ENCODE data around the gene RFFL.

The RFFL gene

DNA sequence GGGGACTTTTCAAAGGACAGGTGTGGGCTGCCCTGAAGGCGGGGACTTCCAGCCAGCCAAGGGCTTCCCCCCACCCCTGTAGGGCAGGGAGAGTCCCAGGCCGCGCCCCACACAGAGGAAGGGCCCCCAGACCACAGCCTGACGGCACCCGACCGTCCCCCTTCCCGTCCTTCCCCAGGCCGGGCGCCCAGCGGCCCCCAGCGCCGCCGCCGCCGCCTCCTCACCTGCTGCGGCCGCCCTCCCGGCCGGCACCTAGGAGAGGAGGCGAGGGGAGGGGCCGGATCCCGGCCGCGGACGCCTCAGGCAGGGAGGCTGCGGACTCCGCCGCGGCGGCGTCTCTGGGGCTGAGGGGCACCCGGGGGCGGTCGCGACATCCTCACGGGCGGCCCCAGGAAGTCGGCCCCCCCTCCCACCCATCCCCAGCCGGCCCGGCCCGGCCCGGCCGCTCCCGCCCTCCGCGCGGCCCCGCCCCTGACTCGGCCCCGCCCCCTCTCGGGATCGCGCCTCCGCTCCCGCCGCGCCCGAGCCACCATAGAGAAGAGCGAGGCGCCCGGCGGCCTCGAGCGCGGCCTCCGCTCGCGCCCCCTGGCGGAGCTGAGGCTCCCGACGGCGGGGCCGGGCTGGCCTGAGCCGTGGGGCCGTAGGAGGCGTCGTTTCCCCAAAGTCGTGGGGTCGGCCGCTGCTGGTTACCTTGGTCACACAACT, 25.5 kb upstream of the RFFL start (continued):
- no peak for TF ChIP-seq ZNF416 (tag by site-specific recombination; IDR thresholded peaks at IDR 0.05)
- TF ChIP-seq, protein P1, sequence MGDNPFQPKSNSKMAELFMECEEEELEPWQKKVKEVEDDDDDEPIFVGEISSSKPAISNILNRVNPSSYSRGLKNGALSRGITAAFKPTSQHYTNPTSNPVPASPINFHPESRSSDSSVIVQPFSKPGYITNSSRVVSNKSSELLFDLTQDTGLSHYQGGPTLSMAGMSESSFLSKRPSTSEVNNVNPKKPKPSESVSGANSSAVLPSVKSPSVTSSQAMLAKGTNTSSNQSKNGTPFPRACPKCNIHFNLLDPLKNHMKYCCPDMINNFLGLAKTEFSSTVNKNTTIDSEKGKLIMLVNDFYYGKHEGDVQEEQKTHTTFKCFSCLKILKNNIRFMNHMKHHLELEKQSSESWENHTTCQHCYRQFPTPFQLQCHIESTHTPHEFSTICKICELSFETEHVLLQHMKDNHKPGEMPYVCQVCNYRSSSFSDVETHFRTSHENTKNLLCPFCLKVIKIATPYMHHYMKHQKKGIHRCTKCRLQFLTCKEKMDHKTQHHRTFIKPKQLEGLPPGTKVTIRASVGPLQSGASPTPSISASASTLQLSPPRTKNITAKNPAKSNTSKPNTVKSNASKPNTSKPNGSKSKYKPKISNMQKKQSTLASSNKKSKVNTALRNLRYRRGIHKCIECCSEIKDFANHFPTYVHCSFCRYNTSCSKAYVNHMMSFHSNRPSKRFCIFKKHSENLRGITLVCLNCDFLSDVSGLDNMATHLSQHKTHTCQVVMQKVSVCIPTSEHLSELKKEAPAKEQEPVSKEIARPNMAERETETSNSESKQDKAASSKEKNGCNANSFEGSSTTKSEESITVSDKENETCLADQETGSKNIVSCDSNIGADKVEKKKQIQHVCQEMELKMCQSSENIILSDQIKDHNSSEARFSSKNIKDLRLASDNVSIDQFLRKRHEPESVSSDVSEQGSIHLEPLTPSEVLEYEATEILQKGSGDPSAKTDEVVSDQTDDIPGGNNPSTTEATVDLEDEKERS (tag by site-specific recombination; IDR thresholded peaks at IDR 0.05): no peak
- TF ChIP-seq ZNF391 (tag by site-specific recombination; IDR thresholded peaks at IDR 0.05; ENCODE audit: borderline replicate concordance, low read depth): no peak
- TF ChIP-seq, protein P2, sequence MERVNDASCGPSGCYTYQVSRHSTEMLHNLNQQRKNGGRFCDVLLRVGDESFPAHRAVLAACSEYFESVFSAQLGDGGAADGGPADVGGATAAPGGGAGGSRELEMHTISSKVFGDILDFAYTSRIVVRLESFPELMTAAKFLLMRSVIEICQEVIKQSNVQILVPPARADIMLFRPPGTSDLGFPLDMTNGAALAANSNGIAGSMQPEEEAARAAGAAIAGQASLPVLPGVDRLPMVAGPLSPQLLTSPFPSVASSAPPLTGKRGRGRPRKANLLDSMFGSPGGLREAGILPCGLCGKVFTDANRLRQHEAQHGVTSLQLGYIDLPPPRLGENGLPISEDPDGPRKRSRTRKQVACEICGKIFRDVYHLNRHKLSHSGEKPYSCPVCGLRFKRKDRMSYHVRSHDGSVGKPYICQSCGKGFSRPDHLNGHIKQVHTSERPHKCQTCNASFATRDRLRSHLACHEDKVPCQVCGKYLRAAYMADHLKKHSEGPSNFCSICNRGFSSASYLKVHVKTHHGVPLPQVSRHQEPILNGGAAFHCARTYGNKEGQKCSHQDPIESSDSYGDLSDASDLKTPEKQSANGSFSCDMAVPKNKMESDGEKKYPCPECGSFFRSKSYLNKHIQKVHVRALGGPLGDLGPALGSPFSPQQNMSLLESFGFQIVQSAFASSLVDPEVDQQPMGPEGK (tag by site-specific recombination; IDR thresholded peaks at IDR 0.05): peak; percentile 76
- no peak for TF ChIP-seq ZNF510 (tag by site-specific recombination; IDR thresholded peaks at IDR 0.05; ENCODE audit: insufficient replicate concordance)
- no peak for TF ChIP-seq ZNF785 (tag by site-specific recombination; IDR thresholded peaks at IDR 0.05)
- TF ChIP-seq, protein P3, sequence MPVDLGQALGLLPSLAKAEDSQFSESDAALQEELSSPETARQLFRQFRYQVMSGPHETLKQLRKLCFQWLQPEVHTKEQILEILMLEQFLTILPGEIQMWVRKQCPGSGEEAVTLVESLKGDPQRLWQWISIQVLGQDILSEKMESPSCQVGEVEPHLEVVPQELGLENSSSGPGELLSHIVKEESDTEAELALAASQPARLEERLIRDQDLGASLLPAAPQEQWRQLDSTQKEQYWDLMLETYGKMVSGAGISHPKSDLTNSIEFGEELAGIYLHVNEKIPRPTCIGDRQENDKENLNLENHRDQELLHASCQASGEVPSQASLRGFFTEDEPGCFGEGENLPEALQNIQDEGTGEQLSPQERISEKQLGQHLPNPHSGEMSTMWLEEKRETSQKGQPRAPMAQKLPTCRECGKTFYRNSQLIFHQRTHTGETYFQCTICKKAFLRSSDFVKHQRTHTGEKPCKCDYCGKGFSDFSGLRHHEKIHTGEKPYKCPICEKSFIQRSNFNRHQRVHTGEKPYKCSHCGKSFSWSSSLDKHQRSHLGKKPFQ (tag by site-specific recombination; IDR thresholded peaks at IDR 0.05): no peak
- no peak for TF ChIP-seq ZNF792 (tag by site-specific recombination; IDR thresholded peaks at IDR 0.05)
- no peak for TF ChIP-seq SETDB1 (IDR thresholded peaks at IDR 0.05; ENCODE audit: insufficient read length, low read length)
- no peak for TF ChIP-seq YY2 (tag by site-specific recombination; IDR thresholded peaks at IDR 0.05)
- TF ChIP-seq ZNF843 (tag by site-specific recombination; IDR thresholded peaks at IDR 0.05): no peak
- TF ChIP-seq, protein P4, sequence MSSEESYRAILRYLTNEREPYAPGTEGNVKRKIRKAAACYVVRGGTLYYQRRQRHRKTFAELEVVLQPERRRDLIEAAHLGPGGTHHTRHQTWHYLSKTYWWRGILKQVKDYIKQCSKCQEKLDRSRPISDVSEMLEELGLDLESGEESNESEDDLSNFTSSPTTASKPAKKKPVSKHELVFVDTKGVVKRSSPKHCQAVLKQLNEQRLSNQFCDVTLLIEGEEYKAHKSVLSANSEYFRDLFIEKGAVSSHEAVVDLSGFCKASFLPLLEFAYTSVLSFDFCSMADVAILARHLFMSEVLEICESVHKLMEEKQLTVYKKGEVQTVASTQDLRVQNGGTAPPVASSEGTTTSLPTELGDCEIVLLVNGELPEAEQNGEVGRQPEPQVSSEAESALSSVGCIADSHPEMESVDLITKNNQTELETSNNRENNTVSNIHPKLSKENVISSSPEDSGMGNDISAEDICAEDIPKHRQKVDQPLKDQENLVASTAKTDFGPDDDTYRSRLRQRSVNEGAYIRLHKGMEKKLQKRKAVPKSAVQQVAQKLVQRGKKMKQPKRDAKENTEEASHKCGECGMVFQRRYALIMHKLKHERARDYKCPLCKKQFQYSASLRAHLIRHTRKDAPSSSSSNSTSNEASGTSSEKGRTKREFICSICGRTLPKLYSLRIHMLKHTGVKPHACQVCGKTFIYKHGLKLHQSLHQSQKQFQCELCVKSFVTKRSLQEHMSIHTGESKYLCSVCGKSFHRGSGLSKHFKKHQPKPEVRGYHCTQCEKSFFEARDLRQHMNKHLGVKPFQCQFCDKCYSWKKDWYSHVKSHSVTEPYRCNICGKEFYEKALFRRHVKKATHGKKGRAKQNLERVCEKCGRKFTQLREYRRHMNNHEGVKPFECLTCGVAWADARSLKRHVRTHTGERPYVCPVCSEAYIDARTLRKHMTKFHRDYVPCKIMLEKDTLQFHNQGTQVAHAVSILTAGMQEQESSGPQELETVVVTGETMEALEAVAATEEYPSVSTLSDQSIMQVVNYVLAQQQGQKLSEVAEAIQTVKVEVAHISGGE (tag by site-specific recombination; conservative IDR thresholded peaks at IDR 0.05; ENCODE audit: low read depth): no peak
- peak; percentile 45 for TF ChIP-seq ZFHX2 (tag by site-specific recombination; conservative IDR thresholded peaks at IDR 0.05)
- TF ChIP-seq, protein P5, sequence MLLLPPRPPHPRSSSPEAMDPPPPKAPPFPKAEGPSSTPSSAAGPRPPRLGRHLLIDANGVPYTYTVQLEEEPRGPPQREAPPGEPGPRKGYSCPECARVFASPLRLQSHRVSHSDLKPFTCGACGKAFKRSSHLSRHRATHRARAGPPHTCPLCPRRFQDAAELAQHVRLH (tag by site-specific recombination; IDR thresholded peaks at IDR 0.05): no peak
- TF ChIP-seq ZNF112 (tag by site-specific recombination; IDR thresholded peaks at IDR 0.05): no peak
- TF ChIP-seq, protein P6, sequence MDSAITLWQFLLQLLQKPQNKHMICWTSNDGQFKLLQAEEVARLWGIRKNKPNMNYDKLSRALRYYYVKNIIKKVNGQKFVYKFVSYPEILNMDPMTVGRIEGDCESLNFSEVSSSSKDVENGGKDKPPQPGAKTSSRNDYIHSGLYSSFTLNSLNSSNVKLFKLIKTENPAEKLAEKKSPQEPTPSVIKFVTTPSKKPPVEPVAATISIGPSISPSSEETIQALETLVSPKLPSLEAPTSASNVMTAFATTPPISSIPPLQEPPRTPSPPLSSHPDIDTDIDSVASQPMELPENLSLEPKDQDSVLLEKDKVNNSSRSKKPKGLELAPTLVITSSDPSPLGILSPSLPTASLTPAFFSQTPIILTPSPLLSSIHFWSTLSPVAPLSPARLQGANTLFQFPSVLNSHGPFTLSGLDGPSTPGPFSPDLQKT (IDR thresholded peaks at IDR 0.05; ENCODE audit: borderline replicate concordance, low read depth, low read length): no peak
- TF ChIP-seq, protein P7, sequence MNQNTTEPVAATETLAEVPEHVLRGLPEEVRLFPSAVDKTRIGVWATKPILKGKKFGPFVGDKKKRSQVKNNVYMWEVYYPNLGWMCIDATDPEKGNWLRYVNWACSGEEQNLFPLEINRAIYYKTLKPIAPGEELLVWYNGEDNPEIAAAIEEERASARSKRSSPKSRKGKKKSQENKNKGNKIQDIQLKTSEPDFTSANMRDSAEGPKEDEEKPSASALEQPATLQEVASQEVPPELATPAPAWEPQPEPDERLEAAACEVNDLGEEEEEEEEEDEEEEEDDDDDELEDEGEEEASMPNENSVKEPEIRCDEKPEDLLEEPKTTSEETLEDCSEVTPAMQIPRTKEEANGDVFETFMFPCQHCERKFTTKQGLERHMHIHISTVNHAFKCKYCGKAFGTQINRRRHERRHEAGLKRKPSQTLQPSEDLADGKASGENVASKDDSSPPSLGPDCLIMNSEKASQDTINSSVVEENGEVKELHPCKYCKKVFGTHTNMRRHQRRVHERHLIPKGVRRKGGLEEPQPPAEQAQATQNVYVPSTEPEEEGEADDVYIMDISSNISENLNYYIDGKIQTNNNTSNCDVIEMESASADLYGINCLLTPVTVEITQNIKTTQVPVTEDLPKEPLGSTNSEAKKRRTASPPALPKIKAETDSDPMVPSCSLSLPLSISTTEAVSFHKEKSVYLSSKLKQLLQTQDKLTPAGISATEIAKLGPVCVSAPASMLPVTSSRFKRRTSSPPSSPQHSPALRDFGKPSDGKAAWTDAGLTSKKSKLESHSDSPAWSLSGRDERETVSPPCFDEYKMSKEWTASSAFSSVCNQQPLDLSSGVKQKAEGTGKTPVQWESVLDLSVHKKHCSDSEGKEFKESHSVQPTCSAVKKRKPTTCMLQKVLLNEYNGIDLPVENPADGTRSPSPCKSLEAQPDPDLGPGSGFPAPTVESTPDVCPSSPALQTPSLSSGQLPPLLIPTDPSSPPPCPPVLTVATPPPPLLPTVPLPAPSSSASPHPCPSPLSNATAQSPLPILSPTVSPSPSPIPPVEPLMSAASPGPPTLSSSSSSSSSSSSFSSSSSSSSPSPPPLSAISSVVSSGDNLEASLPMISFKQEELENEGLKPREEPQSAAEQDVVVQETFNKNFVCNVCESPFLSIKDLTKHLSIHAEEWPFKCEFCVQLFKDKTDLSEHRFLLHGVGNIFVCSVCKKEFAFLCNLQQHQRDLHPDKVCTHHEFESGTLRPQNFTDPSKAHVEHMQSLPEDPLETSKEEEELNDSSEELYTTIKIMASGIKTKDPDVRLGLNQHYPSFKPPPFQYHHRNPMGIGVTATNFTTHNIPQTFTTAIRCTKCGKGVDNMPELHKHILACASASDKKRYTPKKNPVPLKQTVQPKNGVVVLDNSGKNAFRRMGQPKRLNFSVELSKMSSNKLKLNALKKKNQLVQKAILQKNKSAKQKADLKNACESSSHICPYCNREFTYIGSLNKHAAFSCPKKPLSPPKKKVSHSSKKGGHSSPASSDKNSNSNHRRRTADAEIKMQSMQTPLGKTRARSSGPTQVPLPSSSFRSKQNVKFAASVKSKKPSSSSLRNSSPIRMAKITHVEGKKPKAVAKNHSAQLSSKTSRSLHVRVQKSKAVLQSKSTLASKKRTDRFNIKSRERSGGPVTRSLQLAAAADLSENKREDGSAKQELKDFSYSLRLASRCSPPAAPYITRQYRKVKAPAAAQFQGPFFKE (tag by site-specific recombination; IDR thresholded peaks at IDR 0.05; ENCODE audit: borderline replicate concordance): no peak
- no peak for TF ChIP-seq ZNF146 (tag by site-specific recombination; IDR thresholded peaks at IDR 0.05)
- no peak; the same call in 1 of the 2 replicates for TF ChIP-seq ZBTB48 (tag by site-specific recombination; IDR thresholded peaks at IDR 0.05)
- no peak for TF ChIP-seq ZNF174 (tag by site-specific recombination; IDR thresholded peaks at IDR 0.05)
- no peak for TF ChIP-seq ZNF23 (tag by site-specific recombination; IDR thresholded peaks at IDR 0.05; ENCODE audit: borderline replicate concordance)
